Body of pancreas (tissue), 4 donors: ENCODE results near the gene MTM1. TPM values are rescaled to one million over a fixed set of nuclear protein-coding genes. Genes with fewer than 3 reads are reported as not detected.

Experiments
- ATAC-seq: fragments of 150-250 bp; one replicate; pipeline ENCODE4 v1.9.1; 2016
- DNase-seq, 4 donors: peaks; one replicate each; pipeline ENCODE4 v3.0.0-alpha.2; 2019
- H3K27ac ChIP-seq, 4 donors: fragments of 200-600 bp; sonication (generic); 1 replicate in 3 of 4; 2 replicates in 1 of 4; pipeline versions ENCODE4 v1.5.1 to v1.6.1; 2016 to 2019; ENCODE audit warnings: mild to moderate bottlenecking in 1 of 4, mixed read lengths in 1 of 4, moderate library complexity in 1 of 4
- H3K27me3 ChIP-seq, 2 donors: fragments of 200-600 bp; sonication (generic); one replicate each; pipeline ENCODE4 v1.6.0; 2016; ENCODE audit warnings: mild to moderate bottlenecking in 1 of 2
- H3K36me3 ChIP-seq, 2 donors: fragments of 200-600 bp; sonication (generic); replicated peaks in 1 of 2; 2 replicates each; pipeline ENCODE4 v1.5.1; 2016; ENCODE audit warnings: low read depth in 2 of 2; ENCODE audit not compliant: insufficient read depth in 1 of 2
- H3K4me1 ChIP-seq: fragments of 200-600 bp; sonication (generic); one replicate; pipeline ENCODE4 v1.6.0; 2016
- H3K4me3 ChIP-seq, 2 donors: fragments of 200-600 bp; sonication (generic); 1 replicate in 1 of 2; 2 replicates in 1 of 2; pipeline ENCODE4 v1.5.1; 2016 to 2019
- H3K9me3 ChIP-seq, 3 donors: fragments of 200-600 bp; sonication (generic); 1 replicate in 2 of 3; 2 replicates in 1 of 3; pipeline ENCODE4 v1.5.1; 2016
- POLR2A ChIP-seq, 3 donors: fragments of 450-650 bp; IDR thresholded peaks; one replicate each; pipeline ENCODE4 v1.6.1; 2016; ENCODE audit warnings: antibody characterized with exemption in 3 of 3, mild to moderate bottlenecking in 2 of 3
- WGBS, 2 donors: methylation state at CpG; one replicate each; pipeline ENCODE4 v1.1.5; 2017; 5-methylcytosine and 5-hydroxymethylcytosine counted together
- intact Hi-C: fragments of 100-400 bp; cut with DNase I; formaldehyde crosslinking; loops from one replicate; pipeline ENCODE4 v1.15.1; 2023
- total RNA-seq, 2 donors: library from RNA; depleted of rRNA; stranded (reverse); fragments of >200 nt; gene quantifications; one replicate each; pipeline ENCODE4 v1.1.0, GENCODE V29; 2016
- TF ChIP-seq, protein P1 (sequence below), 7 experiments: fragments of 450-650 bp in 4 of 7; fragments of 200-600 bp in 3 of 7; sonication (generic) in 3 of 7; IDR thresholded peaks; one replicate each; pipeline ENCODE4 v1.5.1; 2016 to 2019; ENCODE audit warnings: antibody characterized with exemption in 7 of 7

MTM1 gene
- total RNA-seq, 2 donors from 2014 or later, result 5.3 to 5.4 TPM

DNA sequence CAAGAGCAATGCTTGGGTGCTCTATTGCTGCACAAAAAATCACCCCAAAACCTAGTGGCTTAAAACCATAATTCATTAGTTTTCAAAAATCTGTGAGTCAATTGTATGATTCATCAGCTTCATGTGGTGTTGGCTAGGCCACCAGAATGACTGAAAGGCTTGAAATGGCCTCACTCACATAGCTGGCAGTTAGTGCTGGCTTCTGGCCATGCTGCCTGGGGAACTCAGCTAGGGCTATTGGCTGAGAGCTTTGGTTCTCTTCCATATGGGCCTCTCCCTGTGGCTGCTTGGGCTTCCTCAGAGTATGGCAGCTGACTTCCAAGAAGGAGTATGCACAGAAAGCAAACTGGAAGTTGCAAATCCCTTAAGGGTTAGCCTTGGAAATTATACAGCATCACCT lies 121.7 kb downstream of the MTM1 start:
- Histone ChIP-seq H3K4me1 (peaks cover 6% of the 10 kb centered on the region), H3K27ac (no peak overlapping the region), H3K9me3 (no peaks in the 10 kb centered on the region), H3K27me3 (no peaks in the 10 kb centered on the region), H3K36me3 (no peaks in the 10 kb centered on the region), H3K4me3 (no peak overlapping the region)
- TF ChIP-seq POLR2A (IDR thresholded peaks at IDR 0.05), result no peak
- TF ChIP-seq, protein P1, sequence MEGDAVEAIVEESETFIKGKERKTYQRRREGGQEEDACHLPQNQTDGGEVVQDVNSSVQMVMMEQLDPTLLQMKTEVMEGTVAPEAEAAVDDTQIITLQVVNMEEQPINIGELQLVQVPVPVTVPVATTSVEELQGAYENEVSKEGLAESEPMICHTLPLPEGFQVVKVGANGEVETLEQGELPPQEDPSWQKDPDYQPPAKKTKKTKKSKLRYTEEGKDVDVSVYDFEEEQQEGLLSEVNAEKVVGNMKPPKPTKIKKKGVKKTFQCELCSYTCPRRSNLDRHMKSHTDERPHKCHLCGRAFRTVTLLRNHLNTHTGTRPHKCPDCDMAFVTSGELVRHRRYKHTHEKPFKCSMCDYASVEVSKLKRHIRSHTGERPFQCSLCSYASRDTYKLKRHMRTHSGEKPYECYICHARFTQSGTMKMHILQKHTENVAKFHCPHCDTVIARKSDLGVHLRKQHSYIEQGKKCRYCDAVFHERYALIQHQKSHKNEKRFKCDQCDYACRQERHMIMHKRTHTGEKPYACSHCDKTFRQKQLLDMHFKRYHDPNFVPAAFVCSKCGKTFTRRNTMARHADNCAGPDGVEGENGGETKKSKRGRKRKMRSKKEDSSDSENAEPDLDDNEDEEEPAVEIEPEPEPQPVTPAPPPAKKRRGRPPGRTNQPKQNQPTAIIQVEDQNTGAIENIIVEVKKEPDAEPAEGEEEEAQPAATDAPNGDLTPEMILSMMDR (IDR thresholded peaks at IDR 0.05), result no peak
- no peak for ATAC-seq
- intact Hi-C loops, result no loop called here
- no peak for DNase-seq

DNA sequence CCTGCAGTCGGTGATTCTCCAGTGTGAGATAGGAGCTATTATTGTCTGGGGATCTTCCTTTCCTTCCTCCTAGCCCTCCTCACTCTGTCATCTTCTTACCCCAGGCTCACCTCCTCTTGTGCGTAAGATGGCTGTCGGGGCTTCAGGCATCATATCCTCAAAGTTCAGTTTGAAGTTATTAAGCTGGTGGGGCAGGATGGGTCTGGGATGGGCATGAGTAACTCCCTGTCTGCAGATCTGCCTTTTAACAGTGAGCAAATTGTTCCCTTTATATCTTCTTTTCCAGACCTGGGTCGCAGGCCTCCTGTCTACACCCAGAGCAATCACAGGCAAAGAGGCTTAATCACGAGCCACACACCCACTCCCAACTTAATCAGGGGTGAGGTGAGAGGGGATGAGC lies 123.9 kb downstream of the MTM1 start:
- Histone ChIP-seq H3K9me3 (no peaks in the 10 kb centered on the region), H3K4me3 (no peak overlapping the region), H3K4me1 (peaks cover 20% of the 10 kb centered on the region), H3K27ac (peak overlapping the region in 3 of 4 donors; percentile 72 to 88 (median 87)), H3K27me3 (no peaks in the 10 kb centered on the region), H3K36me3 (no peaks in the 10 kb centered on the region)
- intact Hi-C loops, result no loop called here
- DNase-seq (no peak), ATAC-seq (no peak)
- WGBS, 2 donors, result 55 to 69% methylated on average over 4 of the region's 5 CpGs
- TF ChIP-seq, protein P1 (IDR thresholded peaks at IDR 0.05), result no peak
- TF ChIP-seq POLR2A (IDR thresholded peaks at IDR 0.05), result no peak

DNA sequence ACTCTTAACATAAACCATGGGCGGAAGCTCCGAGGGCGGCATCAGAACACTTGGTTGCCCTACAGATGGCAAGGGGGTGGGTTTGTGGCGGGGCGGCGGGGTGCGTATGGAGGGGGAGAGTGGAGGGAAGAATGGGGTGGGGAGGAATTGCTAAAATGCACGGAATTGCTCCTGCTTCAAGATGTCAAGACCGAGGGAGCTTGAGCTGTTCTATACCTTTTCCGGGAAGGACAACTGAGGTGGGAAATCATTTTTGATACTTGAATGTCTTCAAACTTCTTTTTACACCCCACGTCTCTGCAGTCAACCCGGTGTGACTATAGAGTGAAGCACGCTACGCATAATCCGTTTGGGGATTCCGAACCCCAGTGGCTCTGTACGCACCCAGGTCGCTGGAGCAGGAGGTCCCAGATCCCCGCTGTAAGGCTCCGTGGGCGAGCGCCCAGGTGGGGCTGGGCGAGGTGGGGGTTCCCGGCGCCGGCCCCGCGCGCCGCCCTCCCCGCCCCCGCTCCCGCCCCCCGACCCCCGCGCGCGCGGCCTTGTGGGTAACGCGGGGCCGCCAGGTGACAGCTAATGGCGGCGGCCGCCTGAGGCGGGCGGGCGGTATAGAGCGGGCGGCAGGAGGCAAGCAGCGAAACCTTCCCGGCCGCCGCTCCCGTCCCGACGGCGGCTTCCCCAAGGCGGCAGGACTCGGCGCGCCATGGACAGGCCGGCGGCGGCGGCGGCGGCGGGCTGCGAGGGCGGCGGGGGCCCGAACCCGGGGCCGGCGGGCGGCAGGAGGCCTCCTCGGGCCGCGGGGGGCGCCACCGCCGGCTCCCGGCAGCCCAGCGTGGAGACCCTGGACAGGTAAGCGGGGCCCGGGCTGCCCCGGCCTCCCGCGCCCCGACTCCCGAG lies 124.7 kb downstream of the MTM1 start, which contains the start of gene MTMR1:
Gene MTMR1 (plus strand): TSS at position 566 of the 894 bp plus-strand sequence. CDS start 135 bp downstream, at position 701.
- DNase-seq (peak; percentile 36 to 63 (median 42)), ATAC-seq (peak; percentile 78)
- WGBS, 2 donors, result 0 to 3% methylated on average over 8 to 35 of the region's 92 CpGs
- intact Hi-C loops, result no loop called here
- H3K27ac ChIP-seq, result peak within 1 kb of the TSS; percentile 72 to 94 (median 88)
- H3K4me1 ChIP-seq, result peaks cover 20% of the 10 kb centered on the region
- no peaks in the 10 kb centered on the region for H3K36me3 ChIP-seq
- no peaks in the 10 kb centered on the region for H3K27me3 ChIP-seq
- no peaks in the 10 kb centered on the region for H3K9me3 ChIP-seq
- TF ChIP-seq POLR2A (IDR thresholded peaks at IDR 0.05), result peak; percentile 32 to 44 (median 35)
- TF ChIP-seq, protein P1 (IDR thresholded peaks at IDR 0.05), result no peak
- peak within 1 kb of the TSS in 1 of 2 donors; percentile 20 for H3K4me3 ChIP-seq

DNA sequence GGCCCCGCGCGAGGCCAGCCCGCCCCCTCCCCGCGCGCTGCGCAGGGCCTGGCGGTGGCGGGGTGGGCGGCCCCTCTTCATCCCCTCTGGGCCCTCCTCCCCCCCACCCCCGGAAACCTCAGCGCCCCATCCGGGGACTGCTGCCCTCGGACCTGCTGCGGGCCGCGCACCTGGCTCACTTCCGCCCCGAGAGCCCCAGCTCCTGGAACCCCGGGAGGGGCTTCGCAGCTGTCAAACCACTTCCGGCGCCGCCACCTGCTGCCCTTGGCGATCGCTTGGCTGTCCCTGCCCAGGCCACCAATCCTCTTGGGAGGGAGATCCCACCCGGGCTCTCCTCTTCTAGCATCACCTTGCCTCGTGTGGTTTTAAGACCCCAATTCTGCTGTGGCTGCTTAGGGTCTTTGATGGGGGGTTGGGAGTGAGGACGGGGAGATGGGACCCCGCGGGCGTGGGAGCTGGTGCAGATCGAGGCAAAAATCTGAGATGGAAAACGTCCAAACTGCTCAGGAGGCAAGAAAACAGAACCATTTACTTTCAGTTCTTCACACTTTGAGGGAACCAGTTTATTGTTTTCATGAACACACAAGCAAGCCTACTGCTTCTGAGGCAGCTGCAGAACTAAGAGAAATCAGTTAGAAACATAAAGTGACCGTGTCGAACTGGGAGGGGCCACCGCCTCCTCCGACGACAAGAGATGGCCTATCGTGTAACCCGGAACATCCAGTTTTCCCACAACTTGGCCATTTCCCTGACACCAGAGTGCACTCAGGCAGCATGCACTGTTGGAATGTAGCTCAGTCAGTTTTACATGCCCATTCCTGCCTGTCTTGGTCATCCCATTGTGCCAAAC lies 125.5 kb downstream of the MTM1 start:
- Histone ChIP-seq H3K4me1 (peaks cover 20% of the 10 kb centered on the region), H3K27ac (peak overlapping the region; percentile 72 to 94 (median 88)), H3K4me3 (no peak overlapping the region), H3K9me3 (no peaks in the 10 kb centered on the region), H3K27me3 (no peaks in the 10 kb centered on the region), H3K36me3 (no peaks in the 10 kb centered on the region)
- 0 to 1% methylated on average over 5 to 16 of the region's 42 CpGs for WGBS, 2 donors
- peak; percentile 65 to 75 (median 72) for DNase-seq
- ATAC-seq, result peak; percentile 73
- peak in 2 of 3 donors; percentile 51 to 55 for TF ChIP-seq POLR2A (IDR thresholded peaks at IDR 0.05)
- TF ChIP-seq, protein P1 (IDR thresholded peaks at IDR 0.05), result no peak
- intact Hi-C loops, result no loop called here
